WTC11 (cell line): ENCODE measurements around the gene DNAAF5. TPM values are rescaled to one million over a fixed set of nuclear protein-coding genes. Genes with fewer than 3 reads are reported as not detected.

Source experiments
- ATAC-seq: fragments of 200-7000 bp; cut with Tn5 transposase; 2 replicates; pipeline ENCODE4 v1.10.0; 2021; ENCODE audit warnings: mild to moderate bottlenecking, moderate library complexity
- CTCF ChIA-PET: fragments of 300-600 bp; sonication (Branson Sonifier 250); formaldehyde crosslinking; loops from one replicate; lab custom pipeline; 2021; ENCODE audit warnings: antibody characterized with exemption; lab: Charles Lee
- POLR2A ChIA-PET: fragments of 350-600 bp; sonication (Branson Sonifier 250); formaldehyde crosslinking; loops from one replicate; lab custom pipeline; 2021; ENCODE audit warnings: antibody characterized with exemption; lab: Charles Lee
- DNase-seq: peaks from one replicate; pipeline ENCODE4 v3.0.0; 2021; ENCODE audit warnings: low spot score
- H3K27ac Mint-ChIP-seq: 2 replicates; pipeline ENCODE4 v1.8.0; 2021; ENCODE audit warnings: mixed read lengths
- H3K27me3 Mint-ChIP-seq: 2 replicates; pipeline ENCODE4 v1.8.0; 2021; ENCODE audit warnings: low read depth, mild to moderate bottlenecking, moderate library complexity, mixed read lengths
- H3K36me3 Mint-ChIP-seq: 2 replicates; pipeline ENCODE4 v1.8.0; 2021; ENCODE audit warnings: mixed read lengths
- H3K4me1 Mint-ChIP-seq: 2 replicates; pipeline ENCODE4 v1.8.0; 2022; ENCODE audit warnings: mixed read lengths
- H3K4me3 Mint-ChIP-seq: 2 replicates; pipeline ENCODE4 v1.8.0; 2021; ENCODE audit warnings: mild to moderate bottlenecking, moderate library complexity, mixed read lengths
- H3K9me3 Mint-ChIP-seq: 2 replicates; pipeline ENCODE4 v1.8.0; 2021; ENCODE audit warnings: mixed read lengths
- AFF4 ChIP-seq: sonication (generic); formaldehyde crosslinking; IDR thresholded peaks from 2 replicates; pipeline ENCODE4 v1.8.1; 2023; ENCODE audit warnings: mild to moderate bottlenecking, missing genetic modification reagents, borderline replicate concordance
- ATF2 ChIP-seq: sonication (generic); formaldehyde crosslinking; IDR thresholded peaks from 2 replicates; pipeline ENCODE4 v1.8.1; 2022; ENCODE audit warnings: low read depth, missing genetic modification reagents, borderline replicate concordance
- ESRRA ChIP-seq: sonication (generic); formaldehyde crosslinking; IDR thresholded peaks from 2 replicates; pipeline ENCODE4 v1.8.1; 2022; ENCODE audit warnings: mild to moderate bottlenecking, missing genetic modification reagents, borderline replicate concordance
- GRHL2 ChIP-seq: fragments of 250-450 bp; sonication (Bioruptor Pico); IDR thresholded peaks from 2 replicates; pipeline ENCODE4 v1.8.0; 2022; ENCODE audit warnings: mild to moderate bottlenecking, moderate library complexity; ENCODE audit not compliant: insufficient replicate concordance, severe bottlenecking
- JAZF1 ChIP-seq: fragments of 250-450 bp; sonication (Bioruptor Pico); IDR thresholded peaks from 2 replicates; pipeline ENCODE4 v1.9.0; 2021; ENCODE audit warnings: moderate library complexity, mild to moderate bottlenecking, inconsistent platforms
- OVOL2 ChIP-seq: fragments of 250-450 bp; sonication (Bioruptor Pico); IDR thresholded peaks from 2 replicates; pipeline ENCODE4 v1.9.0; 2021; ENCODE audit warnings: mild to moderate bottlenecking, borderline replicate concordance
- PRDM15 ChIP-seq: sonication (generic); formaldehyde crosslinking; IDR thresholded peaks from 2 replicates; pipeline ENCODE4 v1.8.0; 2022; ENCODE audit warnings: missing genetic modification reagents
- SP1 ChIP-seq: sonication (generic); formaldehyde crosslinking; conservative IDR thresholded peaks from 2 replicates; pipeline ENCODE4 v1.8.1; 2022; ENCODE audit warnings: missing genetic modification reagents
- TCF7 ChIP-seq: sonication (generic); formaldehyde crosslinking; IDR thresholded peaks from 2 replicates; pipeline ENCODE4 v1.8.0; 2022; ENCODE audit warnings: mild to moderate bottlenecking, low read depth, missing genetic modification reagents, moderate library complexity
- USF2 ChIP-seq: sonication (generic); formaldehyde crosslinking; IDR thresholded peaks from 2 replicates; pipeline ENCODE4 v1.8.1; 2023; ENCODE audit warnings: mild to moderate bottlenecking, missing genetic modification reagents, moderate library complexity
- ZMAT4 ChIP-seq: fragments of 250-450 bp; sonication (Bioruptor Pico); IDR thresholded peaks from 2 replicates; pipeline ENCODE4 v1.9.0; 2021; ENCODE audit warnings: mild to moderate bottlenecking
- ZNF121 ChIP-seq: sonication (generic); formaldehyde crosslinking; IDR thresholded peaks from 2 replicates; pipeline ENCODE4 v1.8.0; 2023; ENCODE audit warnings: missing genetic modification reagents
- ZNF138 ChIP-seq: sonication (generic); formaldehyde crosslinking; conservative IDR thresholded peaks from 2 replicates; pipeline ENCODE4 v1.8.1; 2022; ENCODE audit warnings: mild to moderate bottlenecking, moderate library complexity, missing genetic modification reagents
- ZNF281 ChIP-seq: sonication (generic); formaldehyde crosslinking; IDR thresholded peaks from 2 replicates; pipeline ENCODE4 v1.8.0; 2023; ENCODE audit warnings: mild to moderate bottlenecking, missing genetic modification reagents
- ZNF671 ChIP-seq: fragments of 250-450 bp; sonication (Bioruptor Pico); IDR thresholded peaks from 2 replicates; pipeline ENCODE4 v1.8.0; 2021; ENCODE audit warnings: mild to moderate bottlenecking
- total RNA-seq: library from RNA; stranded (reverse); gene quantifications from 3 replicates; pipeline ENCODE4 v1.2.3, GENCODE V29; 2021

Gene DNAAF5
- total RNA-seq, 1 experiment from 2014 or later, result 62.2 TPM

- no peak for DNase-seq
- ChIA-PET CTCF (interaction anchor here (0.5 to 1.7 kb wide), 7 partner anchors 17 to 453 kb away, joined by 3 to 8 read pairs (median 3); no protein-coding TSS in a partner anchor), POLR2A (interaction anchor here (0.7 kb wide), 1 partner anchor 164 kb away, joined by 3 read pairs; no protein-coding TSS in a partner anchor)
- no peaks in the 10 kb centered on the region for H3K9me3 Mint-ChIP-seq
- peaks cover 24% of the 10 kb centered on the region for H3K36me3 Mint-ChIP-seq
- TF ChIP-seq ZMAT4 (CRISPR knock-in tag) (no peak), USF2 (CRISPR knock-in tag) (no peak), ZNF138 (CRISPR knock-in tag) (no peak)
- no peaks in the 10 kb centered on the region for H3K27me3 Mint-ChIP-seq
- no peaks in the 10 kb centered on the region for H3K4me1 Mint-ChIP-seq
- ATAC-seq, result no peak
- no peak overlapping the region for H3K27ac Mint-ChIP-seq
- H3K4me3 Mint-ChIP-seq, result no peak overlapping the region
These were observed 46.5 kb downstream of the DNAAF5 start for GRCh38 chr7:772861-773621.

- TF ChIP-seq ZNF281 (CRISPR knock-in tag), result no peak
- no peak for TF ChIP-seq ZNF121
- no peak for TF ChIP-seq ESRRA (CRISPR knock-in tag)
- TF ChIP-seq AFF4 (CRISPR knock-in tag), result no peak
- TF ChIP-seq ZNF671 (CRISPR knock-in tag), result no peak
- no peaks in the 10 kb centered on the region for H3K4me1 Mint-ChIP-seq
- no peaks in the 10 kb centered on the region for H3K27me3 Mint-ChIP-seq
- H3K36me3 Mint-ChIP-seq, result peaks cover 27% of the 10 kb centered on the region
- no peaks in the 10 kb centered on the region for H3K9me3 Mint-ChIP-seq
- DNase-seq (no peak), ATAC-seq (no peak)
- POLR2A ChIA-PET, result no interaction called here
- H3K27ac Mint-ChIP-seq, result no peak overlapping the region
- H3K4me3 Mint-ChIP-seq, result no peak overlapping the region
- CTCF ChIA-PET, result interaction anchor here (0.5 to 1.7 kb wide), 6 partner anchors 55 to 453 kb away, joined by 3 to 8 read pairs (median 3); no protein-coding TSS in a partner anchor
These were observed 47.1 kb downstream of the DNAAF5 start for GRCh38 chr7:773622-773915.

GRCh38 chr7:774161-775109, 47.9 kb downstream of the DNAAF5 start:
- ChIA-PET CTCF (interaction anchor here (0.5 to 1.7 kb wide), 4 partner anchors 99 to 452 kb away, joined by 3 to 8 read pairs (median 4); no protein-coding TSS in a partner anchor), POLR2A (no interaction called here)
- ATAC-seq (peak; percentile 89), DNase-seq (peak; percentile 82)
- H3K9me3 Mint-ChIP-seq, result no peaks in the 10 kb centered on the region
- H3K27me3 Mint-ChIP-seq, result no peaks in the 10 kb centered on the region
- no peak overlapping the region for H3K4me3 Mint-ChIP-seq
- H3K4me1 Mint-ChIP-seq, result no peaks in the 10 kb centered on the region
- peak overlapping the region; percentile 79; the same call in 1 of the 2 replicates for H3K27ac Mint-ChIP-seq
- peaks cover 27% of the 10 kb centered on the region for H3K36me3 Mint-ChIP-seq
- TF ChIP-seq GRHL2 (CRISPR knock-in tag), result no peak
- no peak for TF ChIP-seq ZNF671 (CRISPR knock-in tag)
- no peak for TF ChIP-seq SP1
- peak; percentile 87 for TF ChIP-seq PRDM15 (CRISPR knock-in tag)
- no peak for TF ChIP-seq TCF7 (CRISPR knock-in tag)
- no peak for TF ChIP-seq ATF2
- no peak for TF ChIP-seq JAZF1
- no peak for TF ChIP-seq OVOL2 (CRISPR knock-in tag)
